Neural progenitor cell (in vitro differentiated cells): Measurements from ENCODE around the gene LMBRD1. TPM values are rescaled to one million over a fixed set of nuclear protein-coding genes. Genes with fewer than 3 reads are reported as not detected.

Experiments
- DNase-seq: peaks from one replicate; pipeline ENCODE4 v3.0.0-alpha.2; 2016; ENCODE audit warnings: low spot score
- H2AFZ ChIP-seq: fragments of 200-600 bp; sonication (generic); replicated peaks from 2 replicates; pipeline ENCODE4 v1.6.1; 2016; ENCODE audit warnings: antibody characterized with exemption
- H3F3A ChIP-seq: fragments of 200-600 bp; sonication (generic); 2 replicates; pipeline ENCODE4 v1.6.1; 2016; ENCODE audit warnings: antibody characterized with exemption, low read depth
- H3K27ac ChIP-seq: fragments of 200-600 bp; sonication (generic); 2 replicates; pipeline ENCODE4 v1.5.1; 2016; ENCODE audit warnings: mild to moderate bottlenecking
- H3K27me3 ChIP-seq: fragments of 200-600 bp; sonication (generic); 2 replicates; pipeline ENCODE4 v1.6.1; 2016; ENCODE audit warnings: mild to moderate bottlenecking, moderate library complexity
- H3K36me3 ChIP-seq: fragments of 200-600 bp; sonication (generic); 2 replicates; pipeline ENCODE4 v1.5.1; 2016
- H3K4me1 ChIP-seq: fragments of 200-600 bp; sonication (generic); 2 replicates; pipeline ENCODE4 v1.6.1; 2016; ENCODE audit warnings: mixed run types
- H3K4me2 ChIP-seq: fragments of 200-600 bp; sonication (generic); 2 replicates; pipeline ENCODE4 v1.6.1; 2016
- H3K4me3 ChIP-seq: fragments of 200-600 bp; sonication (generic); 2 replicates; pipeline ENCODE4 v1.5.1; 2016
- H3K79me2 ChIP-seq: fragments of 200-600 bp; sonication (generic); 2 replicates; pipeline ENCODE4 v1.6.1; 2016; ENCODE audit warnings: low read depth
- H3K9ac ChIP-seq: fragments of 200-600 bp; sonication (generic); 2 replicates; pipeline ENCODE4 v1.6.1; 2016
- H3K9me3 ChIP-seq: fragments of 200-600 bp; sonication (generic); 2 replicates; pipeline ENCODE4 v1.5.1; 2016; ENCODE audit warnings: low read depth
- H4K20me1 ChIP-seq: fragments of 200-600 bp; sonication (generic); 2 replicates; pipeline ENCODE4 v1.6.1; 2016; ENCODE audit warnings: low read depth
- H3K27ac Mint-ChIP-seq: 3 replicates; pipeline ENCODE4 v1.8.0; 2021; ENCODE audit warnings: mixed read lengths
- H3K27me3 Mint-ChIP-seq: 2 replicates; pipeline ENCODE4 v1.8.0; 2022; ENCODE audit warnings: low read depth, mild to moderate bottlenecking, inconsistent platforms, moderate library complexity, mixed read lengths; ENCODE audit not compliant: insufficient read depth
- H3K36me3 Mint-ChIP-seq: 3 replicates; pipeline ENCODE4 v1.8.0; 2021; ENCODE audit warnings: mixed read lengths
- H3K4me1 Mint-ChIP-seq: 3 replicates; pipeline ENCODE4 v1.8.0; 2021; ENCODE audit warnings: mixed read lengths
- H3K4me3 Mint-ChIP-seq: 3 replicates; pipeline ENCODE4 v1.8.0; 2021; ENCODE audit warnings: mild to moderate bottlenecking, moderate library complexity, mixed read lengths
- H3K9me3 Mint-ChIP-seq: 3 replicates; pipeline ENCODE4 v1.8.0; 2020; ENCODE audit warnings: mixed read lengths
- CTCF ChIP-seq: fragments of 200-600 bp; sonication (generic); IDR thresholded peaks from 2 replicates; pipeline ENCODE4 v1.5.1; 2017; ENCODE audit warnings: antibody characterized with exemption, mild to moderate bottlenecking
- EZH2 ChIP-seq: fragments of 200-600 bp; sonication (generic); IDR thresholded peaks from 2 replicates; pipeline ENCODE4 v1.6.1; 2017; ENCODE audit warnings: antibody characterized with exemption, mild to moderate bottlenecking, moderate library complexity
- EZH2phosphoT487 ChIP-seq: fragments of 200-600 bp; sonication (generic); IDR thresholded peaks from 2 replicates; pipeline ENCODE4 v1.6.1; 2017; ENCODE audit warnings: antibody characterized with exemption
- total RNA-seq: library from RNA; depleted of rRNA; stranded (reverse); fragments of >200 nt; gene quantifications from 2 replicates; pipeline ENCODE4 v1.2.3, GENCODE V29; 2015; ENCODE audit warnings: low replicate concordance

The LMBRD1 gene
- total RNA-seq, 1 donor from 2014 or later: 41.1 TPM

- no peaks in the 10 kb centered on the region for H3K9me3 ChIP-seq
- Mint-ChIP-seq H3K9me3 (no peaks in the 10 kb centered on the region), H3K4me3 (peak overlapping the region; percentile 92), H3K4me1 (peaks cover 19% of the 10 kb centered on the region), H3K36me3 (no peaks in the 10 kb centered on the region), H3K27me3 (no peaks in the 10 kb centered on the region), H3K27ac (peak overlapping the region; percentile 86)
- peaks cover 9% of the 10 kb centered on the region for H4K20me1 ChIP-seq
- peak overlapping the region; percentile 77 for H3K4me2 ChIP-seq
- H3K4me1 ChIP-seq: peaks cover 16% of the 10 kb centered on the region
- H3K79me2 ChIP-seq: peaks cover 47% of the 10 kb centered on the region
- peak overlapping the region; percentile 81 for H3K9ac ChIP-seq
- H3F3A ChIP-seq: peaks cover 9% of the 10 kb centered on the region
- TF ChIP-seq CTCF: no peak
- no peak for TF ChIP-seq EZH2phosphoT487
- no peak for TF ChIP-seq EZH2
- peak overlapping the region; percentile 99 for H2AFZ ChIP-seq
- peak overlapping the region; percentile 88 for H3K4me3 ChIP-seq
- no peaks in the 10 kb centered on the region for H3K27me3 ChIP-seq
- DNase-seq: peak; percentile 65
- no peaks in the 10 kb centered on the region for H3K36me3 ChIP-seq
- peak overlapping the region; percentile 95 for H3K27ac ChIP-seq
These were observed 653 bp downstream of the LMBRD1 start for GRCh38 chr6:69796073-69796641.

GRCh38 chr6:69795469-69796072 is 1.2 kb downstream of the LMBRD1 start:
- Histone ChIP-seq H3K79me2 (peaks cover 51% of the 10 kb centered on the region), H4K20me1 (peaks cover 9% of the 10 kb centered on the region), H3K4me2 (peak overlapping the region; percentile 77), H3K27me3 (no peaks in the 10 kb centered on the region), H3K36me3 (no peaks in the 10 kb centered on the region), H3K9me3 (no peaks in the 10 kb centered on the region), H3K4me1 (peaks cover 20% of the 10 kb centered on the region), H3F3A (peaks cover 9% of the 10 kb centered on the region), H2AFZ (peak overlapping the region; percentile 99), H3K27ac (no peak overlapping the region), H3K4me3 (peak overlapping the region; percentile 88), H3K9ac (peak overlapping the region; percentile 81)
- H3K27ac Mint-ChIP-seq: peak overlapping the region; percentile 86
- peaks cover 19% of the 10 kb centered on the region for H3K4me1 Mint-ChIP-seq
- DNase-seq: no peak
- no peaks in the 10 kb centered on the region for H3K27me3 Mint-ChIP-seq
- H3K36me3 Mint-ChIP-seq: no peaks in the 10 kb centered on the region
- H3K4me3 Mint-ChIP-seq: peak overlapping the region; percentile 92
- TF ChIP-seq CTCF (no peak), EZH2 (no peak), EZH2phosphoT487 (no peak)
- no peaks in the 10 kb centered on the region for H3K9me3 Mint-ChIP-seq

- H3K79me2 ChIP-seq: peaks cover 61% of the 10 kb centered on the region
- H3K4me1 Mint-ChIP-seq: peaks cover 19% of the 10 kb centered on the region
These were observed 4.5 kb downstream of the LMBRD1 start for GRCh38 chr6:69792292-69792691.

More at GRCh38 chr6:69792292-69792691, 4.5 kb downstream of the LMBRD1 start:
- peaks cover 9% of the 10 kb centered on the region for H4K20me1 ChIP-seq
- no peak overlapping the region for H3K4me3 ChIP-seq
- no peak overlapping the region for H3K4me3 Mint-ChIP-seq
- no peak overlapping the region for H3K27ac ChIP-seq
- H3K4me1 ChIP-seq: peaks cover 20% of the 10 kb centered on the region
- no peaks in the 10 kb centered on the region for H3K27me3 Mint-ChIP-seq
- H3F3A ChIP-seq: peaks cover 9% of the 10 kb centered on the region
- TF ChIP-seq CTCF (no peak), EZH2phosphoT487 (no peak)
- no peaks in the 10 kb centered on the region for H3K9me3 ChIP-seq
- H2AFZ ChIP-seq: no peak overlapping the region
- H3K36me3 Mint-ChIP-seq: peaks cover 2% of the 10 kb centered on the region
- DNase-seq: no peak
- no peak overlapping the region for H3K4me2 ChIP-seq
- H3K9ac ChIP-seq: no peak overlapping the region
- no peaks in the 10 kb centered on the region for H3K36me3 ChIP-seq
- no peaks in the 10 kb centered on the region for H3K9me3 Mint-ChIP-seq
- H3K27ac Mint-ChIP-seq: no peak overlapping the region
- H3K27me3 ChIP-seq: no peaks in the 10 kb centered on the region
